ENCODE data around the gene SIL1. TPM values are rescaled to one million over a fixed set of nuclear protein-coding genes. Genes with fewer than 3 reads are reported as not detected.

Gene SIL1
- total and polyA plus RNA-seq, 2 of the 4 experiments (the other 2 are of a cell fraction), result 56.1 to 66.0 TPM

- H3K9me1 ChIP-seq (ENCODE audit: insufficient read depth, low read length), result peaks cover 17% of the 10 kb centered on the region
- H4K5ac ChIP-seq (ENCODE audit: low read depth, low read length), result no peak overlapping the region
- H2AK5ac ChIP-seq (ENCODE audit: low read depth, low read length), result no peak overlapping the region
- ChIA-PET POLR2A (ENCODE audit: unreplicated experiment) (no interaction called here), CTCF (no interaction called here)
- H3K9me3 ChIP-seq (ENCODE audit: control insufficient read depth, insufficient read depth, low read length), result no peaks in the 10 kb centered on the region
- no peaks in the 10 kb centered on the region for H3K27me3 ChIP-seq (ENCODE audit: control insufficient read depth, insufficient read depth, low read length)
- no peak overlapping the region for H2BK20ac ChIP-seq (ENCODE audit: low read depth, low read length)
- no peak overlapping the region for H2BK5ac ChIP-seq (ENCODE audit: low read depth, low read length, poor library complexity, severe bottlenecking)
- peaks cover 16% of the 10 kb centered on the region; the same call in 1 of the 2 replicates for H4K20me1 ChIP-seq (ENCODE audit: insufficient read depth, low read length)
- H2BK15ac ChIP-seq (ENCODE audit: low read depth, low read length), result no peak overlapping the region
- H3K18ac ChIP-seq (ENCODE audit: low read depth, low read length), result no peak overlapping the region
- no peak overlapping the region for H4K8ac ChIP-seq (ENCODE audit: low read depth in 2 of 2, low read length in 2 of 2)
- H2AK9ac ChIP-seq (replicated peaks; ENCODE audit: low read depth, low read length, poor library complexity), result no peak overlapping the region
- in situ Hi-C loops (cut with MboI; ENCODE audit: low sequenced_read_pairs), result no loop called here
- WGBS, 2 experiments (ENCODE audit: extremely low coverage in 2 of 2, insufficient read length in 1 of 2), result no CpG with 5 or more reads among the region's 4 CpGs
- dilution Hi-C loops (cut with HindIII; ENCODE audit: low sequenced_read_pairs, unreplicated experiment), result no loop called here
- H3K4me1 ChIP-seq (ENCODE audit: control insufficient read depth, insufficient read depth, low read length), result peaks cover 28% of the 10 kb centered on the region
- TF ChIP-seq BHLHE40 (IDR thresholded peaks at IDR 0.05; ENCODE audit: low read depth, low read length) (no peak), CEBPB (IDR thresholded peaks at IDR 0.05; ENCODE audit: low read depth, low read length) (no peak), FOS (IDR thresholded peaks at IDR 0.05; ENCODE audit: low read depth, low read length) (no peak), RFX5 (IDR thresholded peaks at IDR 0.05; ENCODE audit: low read depth, low read length) (no peak), RCOR1 (IDR thresholded peaks at IDR 0.05; ENCODE audit: insufficient replicate concordance, low read length) (no peak)
- H2AFZ ChIP-seq (replicated peaks; ENCODE audit: low read length, poor library complexity), result no peak overlapping the region
- ATAC-seq (ENCODE audit: low read depth) (no peak), DNase-seq (no peak)
- H3K27ac ChIP-seq (ENCODE audit: insufficient read depth, low read length), result no peak overlapping the region
- H3K56ac ChIP-seq (ENCODE audit: extremely low read depth, insufficient read depth, low read length), result no peak overlapping the region
- no peak overlapping the region for H3K14ac ChIP-seq (replicated peaks; ENCODE audit: low read depth, low read length)
- no peak overlapping the region for H3K4me2 ChIP-seq (ENCODE audit: low read depth, low read length)
- no peak overlapping the region for H3K23ac ChIP-seq (ENCODE audit: low read depth, low read length)
- H3K4me3 ChIP-seq (ENCODE audit: insufficient read depth, low read depth, low read length), result no peak overlapping the region
- no peak overlapping the region for H3K9ac ChIP-seq (ENCODE audit: low read depth, low read length)
- no peak overlapping the region for H2BK120ac ChIP-seq (ENCODE audit: low read depth, low read length)
- no peak overlapping the region for H4K91ac ChIP-seq (ENCODE audit: insufficient read depth, low read depth, low read length)
- intact Hi-C loops (cut with micrococcal nuclease), result no loop called here
- peaks cover 34 to 73% of the 10 kb centered on the region in 2 experiments for H3K79me1 ChIP-seq (ENCODE audit: low read depth in 1 of 2, low read length in 2 of 2)
- H3K4ac ChIP-seq (ENCODE audit: low read depth, low read length), result no peak overlapping the region
- no peaks in the 10 kb centered on the region for H3K36me3 ChIP-seq (ENCODE audit: control insufficient read depth, insufficient read depth, low read length)
- no TSS peak for BruUV-seq (replicated peaks)
These were observed 15.5 kb downstream of the SIL1 start for GRCh38 chr5:139182528-139183296.
